Measurements from ENCODE around the gene SALL3.

SALL3 gene

DNA sequence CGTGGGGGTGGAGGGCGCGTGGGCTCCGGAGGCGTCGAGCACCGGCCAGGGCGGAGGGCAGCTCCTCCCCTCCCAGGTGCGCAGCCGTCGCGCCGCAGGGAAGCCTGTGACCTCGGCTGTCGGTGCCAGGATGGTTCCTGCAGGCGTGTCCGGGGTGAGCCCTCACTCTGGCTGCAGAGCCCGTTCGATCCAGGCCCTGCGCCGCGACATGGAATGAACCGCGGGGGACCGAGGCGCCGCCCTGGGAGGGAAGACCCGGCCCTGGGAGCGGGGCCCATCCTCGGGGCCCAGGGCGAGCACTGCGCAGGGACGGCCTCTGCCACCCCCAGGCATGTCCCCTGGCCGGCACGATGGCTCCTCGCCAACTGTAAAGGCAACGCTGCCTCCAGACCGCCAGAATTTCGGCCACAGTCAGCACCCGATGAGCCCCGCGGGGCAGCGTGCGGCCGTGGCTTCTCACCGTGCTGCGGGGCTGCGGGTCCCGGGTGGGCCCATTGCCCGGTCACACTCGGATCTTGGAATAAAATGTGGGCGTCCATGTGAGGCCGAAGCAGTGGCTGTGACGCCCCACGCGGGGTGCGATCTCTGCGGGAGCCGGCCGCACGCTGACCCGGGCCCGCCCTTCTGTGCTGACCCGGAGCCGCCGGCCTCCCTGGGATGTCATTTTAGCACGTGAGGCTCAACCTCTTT lies 26.6 kb downstream of the SALL3 start:
- DNase-seq: no peak

DNA sequence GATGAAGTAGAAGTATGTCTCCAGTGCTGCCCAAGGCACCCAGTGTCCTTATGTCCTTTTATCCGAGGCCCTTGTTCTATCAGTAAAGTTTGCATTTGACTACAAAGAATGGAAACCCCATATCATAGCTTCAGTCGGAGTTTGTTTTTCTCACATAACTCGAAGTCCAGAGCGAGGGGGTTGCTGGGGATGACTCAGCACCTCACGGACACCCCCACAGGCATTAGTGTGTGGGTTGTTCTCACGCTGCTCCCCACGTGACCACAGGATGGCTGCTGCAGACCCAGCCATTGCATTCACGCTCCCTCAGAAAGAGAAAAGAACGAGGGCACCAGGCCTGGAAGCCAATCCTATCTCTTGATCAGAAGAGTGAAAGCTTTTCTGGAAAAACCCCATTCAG lies 27.8 kb downstream of the SALL3 start:
- no peak for DNase-seq

DNA sequence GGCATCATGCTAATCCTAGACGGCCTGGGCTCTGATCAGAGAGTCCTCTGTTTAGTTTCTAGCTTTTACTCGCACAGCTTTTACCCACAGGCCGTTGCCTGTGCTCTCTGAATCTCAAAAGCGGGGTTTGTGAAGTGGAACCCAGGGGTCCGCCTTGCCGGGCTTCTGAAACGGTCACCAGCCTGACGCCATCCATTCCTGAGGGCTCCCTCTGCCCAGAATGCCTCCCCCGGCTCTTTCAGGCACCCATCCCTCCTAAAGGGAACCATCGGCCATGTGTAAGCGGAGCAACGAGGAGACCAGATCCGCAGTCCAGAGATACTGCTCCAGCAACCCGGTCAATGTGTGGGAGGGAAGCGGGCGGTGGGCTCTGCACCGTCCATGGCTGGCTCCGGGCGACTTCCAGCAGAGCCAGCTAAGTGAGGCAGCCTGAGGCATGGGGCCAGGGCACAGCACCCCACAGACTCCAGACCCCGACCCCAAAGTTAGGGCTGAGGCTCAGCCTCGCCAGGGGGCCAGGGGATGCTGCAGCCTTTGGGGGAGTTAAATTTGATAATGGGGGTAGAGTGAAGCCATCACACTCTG lies 28.8 kb downstream of the SALL3 start:
- DNase-seq: no peak

DNA sequence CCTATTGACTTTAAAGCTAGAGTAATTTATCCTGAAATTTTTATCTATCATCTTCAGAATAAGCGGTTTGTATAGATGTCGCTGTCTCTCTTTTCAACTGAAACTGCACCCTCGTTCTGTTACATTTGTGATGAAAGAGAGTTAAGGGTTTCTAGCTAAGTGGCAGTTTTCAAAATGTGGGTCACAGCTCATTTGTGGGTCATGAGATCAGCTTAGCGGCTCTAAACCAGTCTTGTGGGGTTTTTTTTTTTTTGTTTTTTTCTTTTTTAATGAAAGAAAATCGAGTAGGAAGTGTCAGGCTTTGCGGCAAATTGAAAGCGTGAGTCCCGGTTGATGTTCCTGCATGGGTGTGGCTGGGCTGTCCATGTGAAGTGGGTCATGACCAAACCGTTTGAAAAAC lies 31.2 kb downstream of the SALL3 start:
- DNase-seq: no peak

DNA sequence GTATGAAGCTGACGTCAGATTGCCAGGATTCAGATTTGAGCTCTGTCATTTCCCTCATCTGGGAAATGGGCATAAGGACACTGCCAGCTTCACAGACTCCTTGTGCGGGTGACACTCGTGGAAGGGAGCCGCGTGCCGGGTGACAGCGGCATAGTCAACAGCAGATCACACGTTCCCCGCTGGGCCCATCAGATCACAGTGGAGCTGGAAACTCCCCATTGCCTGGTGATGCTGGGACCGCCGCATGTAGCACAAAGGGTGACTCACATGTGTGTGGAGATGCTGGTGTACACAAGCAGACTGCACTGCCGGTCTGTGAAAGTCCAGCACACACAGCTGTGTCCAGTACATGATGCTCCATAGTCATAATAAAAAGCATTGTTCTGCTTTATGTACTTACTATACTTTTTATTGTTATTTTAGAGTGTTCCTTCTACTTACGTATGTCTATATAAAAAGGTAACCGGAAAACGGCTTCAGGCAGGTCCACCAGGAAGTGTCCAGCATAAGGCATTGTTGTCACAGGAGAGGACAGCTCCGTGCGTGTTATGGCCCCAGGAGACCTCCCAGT lies 31.8 kb downstream of the SALL3 start:
- no peak for DNase-seq

DNA sequence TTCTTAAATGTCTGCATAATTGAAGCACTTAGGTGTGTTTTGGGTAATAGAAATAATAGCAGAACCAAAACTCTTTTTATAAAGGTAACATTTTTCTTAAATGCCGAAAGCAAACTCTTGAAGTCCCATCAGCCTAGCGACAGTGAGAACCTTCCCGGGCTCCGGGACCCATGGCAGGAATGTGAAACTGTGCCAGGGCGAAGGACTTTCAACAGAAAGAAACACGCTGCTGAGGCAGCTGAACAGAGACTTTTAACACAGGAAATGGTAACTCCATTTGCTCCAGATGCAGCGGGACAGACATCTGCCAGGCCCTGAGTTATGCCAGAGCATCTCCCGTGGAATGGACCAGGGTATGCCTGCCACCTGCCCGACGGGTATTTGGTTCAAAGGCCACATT lies 34.3 kb downstream of the SALL3 start:
- no peak for DNase-seq

DNA sequence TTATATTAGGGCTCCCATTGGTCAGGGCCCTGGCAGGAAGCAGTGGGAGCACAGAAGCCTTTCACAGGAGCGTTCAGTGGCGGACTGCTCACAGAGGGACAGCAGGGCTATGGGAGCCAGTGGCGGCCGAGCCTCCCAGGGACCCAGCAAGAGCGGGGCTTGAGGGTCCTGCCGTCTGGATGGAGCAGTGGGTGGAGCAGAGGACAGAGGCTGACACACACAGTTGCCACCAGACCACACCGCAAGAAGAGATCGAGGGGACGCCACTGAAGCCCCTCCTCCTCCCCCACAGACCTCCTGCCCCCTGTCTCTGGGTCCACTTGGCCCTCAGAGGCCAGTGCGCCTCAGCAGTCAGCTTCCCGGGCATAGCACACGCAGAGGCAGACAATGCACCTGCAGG lies 39.3 kb downstream of the SALL3 start:
- DNase-seq: no peak

DNA sequence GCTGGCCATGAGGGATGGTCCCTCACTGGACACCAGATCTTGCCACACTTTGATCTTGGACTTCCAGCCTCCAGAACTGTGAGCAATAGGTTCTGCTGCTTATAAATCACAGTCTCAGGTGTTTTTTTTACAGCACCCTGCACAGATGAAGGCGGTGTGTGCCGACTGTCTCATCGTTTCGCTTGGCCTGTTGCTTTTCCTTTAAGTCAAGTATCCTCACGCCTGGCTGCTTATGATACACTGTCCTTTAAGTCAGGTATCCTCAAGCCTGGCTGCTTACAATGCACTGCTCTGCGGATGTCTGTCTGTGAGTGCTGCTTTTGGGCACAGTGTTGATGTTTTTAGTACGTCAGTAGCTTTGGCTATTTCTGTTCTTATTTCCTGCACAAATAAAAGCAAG lies 40.3 kb downstream of the SALL3 start:
- no peak for DNase-seq

DNA sequence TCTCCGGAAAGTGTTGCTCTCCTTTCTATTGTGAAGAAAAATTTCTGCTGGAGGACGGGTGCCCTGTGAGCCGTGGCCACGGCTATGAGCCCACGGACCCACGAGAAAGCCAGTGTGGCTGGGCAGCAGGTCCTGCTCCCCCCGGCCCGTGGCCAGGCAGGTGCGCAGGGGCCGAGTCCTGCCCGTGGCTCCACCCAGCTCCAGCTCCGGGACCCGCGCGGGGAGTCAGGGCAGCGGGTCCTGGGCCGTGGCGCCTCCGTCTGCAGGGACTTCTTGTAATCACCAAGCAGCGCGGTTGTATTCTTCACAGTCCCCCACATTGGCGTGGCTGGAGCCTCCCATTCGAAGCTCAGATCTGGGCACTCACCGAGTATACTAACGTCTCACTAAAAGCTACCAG lies 43.0 kb downstream of the SALL3 start:
- DNase-seq: no peak

DNA sequence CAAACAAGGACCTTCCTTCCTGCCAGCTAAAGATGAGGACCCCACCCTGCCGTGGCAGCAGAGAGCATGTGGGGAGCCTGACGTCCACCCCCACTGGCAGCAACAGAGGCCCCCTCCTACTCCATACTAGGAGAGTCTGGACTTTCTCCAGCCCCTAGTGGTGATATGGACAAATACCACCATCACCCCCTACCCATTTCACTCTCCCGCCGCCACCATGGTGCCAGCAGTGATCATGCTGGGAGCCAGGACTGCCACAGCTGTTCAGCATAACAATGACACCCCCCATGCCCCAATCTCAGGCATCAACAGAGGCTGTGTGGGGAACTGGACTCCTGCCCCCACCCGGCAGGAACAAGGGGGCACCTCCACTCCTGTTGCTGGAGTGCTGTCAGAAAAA lies 46.9 kb downstream of the SALL3 start:
- DNase-seq: no peak

DNA sequence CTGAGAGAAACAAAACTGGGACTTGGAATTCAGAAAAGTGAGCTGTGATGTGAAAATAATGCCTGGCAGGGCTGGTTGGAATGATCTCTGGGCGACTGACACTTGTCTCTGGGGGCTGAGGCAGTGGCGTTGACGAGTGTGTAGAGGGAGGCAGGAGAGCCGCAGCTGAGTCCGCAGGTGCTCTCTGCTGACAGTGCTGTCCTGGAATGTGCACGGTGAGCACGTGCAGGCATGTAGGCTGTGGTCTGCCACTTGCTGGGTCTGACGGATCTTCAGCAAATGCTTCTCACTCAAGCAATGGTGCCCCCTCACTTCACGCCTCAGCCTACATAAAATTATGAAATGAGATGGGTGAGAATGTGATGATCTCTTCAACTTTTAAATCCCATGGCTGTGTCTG lies 51.1 kb downstream of the SALL3 start:
- DNase-seq: no peak

DNA sequence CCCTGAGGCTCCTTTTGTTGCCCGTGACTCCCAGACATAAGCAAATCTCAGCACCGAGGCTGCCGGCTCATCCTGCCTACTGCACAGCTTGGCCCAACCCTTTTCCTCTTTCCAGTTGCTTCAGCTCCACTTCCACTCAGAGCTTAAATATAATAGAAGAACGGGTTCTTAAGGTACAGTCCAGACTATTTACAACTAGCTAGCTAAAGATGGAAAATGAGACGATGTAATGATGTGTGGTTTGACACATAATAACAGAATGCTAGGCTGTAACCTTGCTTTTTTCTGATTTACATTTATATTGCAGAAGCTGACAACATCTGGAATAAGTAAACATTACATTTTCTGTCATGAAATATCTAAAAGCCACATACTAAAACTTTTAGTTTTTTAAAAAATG lies 62.7 kb downstream of the SALL3 start:
- no peak for DNase-seq

DNA sequence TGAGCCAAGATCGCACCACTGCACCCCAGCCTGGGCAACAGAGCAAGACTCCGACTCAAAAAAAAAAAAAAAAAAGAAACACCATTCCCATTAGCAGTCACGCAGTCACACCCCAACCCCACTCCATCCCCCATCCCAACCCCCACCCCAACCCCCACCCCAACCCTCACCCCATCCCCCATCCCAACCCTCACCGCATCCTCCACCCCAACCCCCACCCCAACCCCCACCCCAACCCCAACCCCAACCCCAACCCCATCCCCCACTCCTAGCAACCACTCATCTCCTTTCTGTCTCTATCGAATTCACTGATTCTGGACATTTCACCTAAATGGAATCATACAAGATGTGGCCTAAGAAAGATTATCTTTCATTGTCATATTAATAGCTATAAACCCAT lies 63.7 kb downstream of the SALL3 start:
- DNase-seq: no peak

DNA sequence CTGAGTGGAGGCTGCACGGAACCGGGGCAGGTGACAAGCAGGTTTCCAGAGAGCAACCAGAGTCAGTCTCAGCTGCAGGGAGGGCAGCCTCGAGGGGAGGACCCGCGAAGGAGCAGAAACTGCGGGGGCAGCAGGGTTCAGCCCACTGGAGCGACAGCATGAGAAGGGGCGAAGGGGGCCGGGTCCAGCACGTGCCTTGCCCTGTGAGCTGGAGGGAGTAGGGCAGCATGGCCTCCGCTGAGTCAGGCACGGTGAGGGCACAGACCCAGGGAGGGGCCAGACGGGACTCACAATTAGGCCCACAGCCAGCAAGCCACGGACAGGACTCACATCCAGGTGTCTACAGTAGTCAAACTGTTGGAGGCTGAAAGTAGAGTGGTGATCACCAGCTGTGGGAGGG lies 66.9 kb downstream of the SALL3 start:
- no peak for DNase-seq

DNA sequence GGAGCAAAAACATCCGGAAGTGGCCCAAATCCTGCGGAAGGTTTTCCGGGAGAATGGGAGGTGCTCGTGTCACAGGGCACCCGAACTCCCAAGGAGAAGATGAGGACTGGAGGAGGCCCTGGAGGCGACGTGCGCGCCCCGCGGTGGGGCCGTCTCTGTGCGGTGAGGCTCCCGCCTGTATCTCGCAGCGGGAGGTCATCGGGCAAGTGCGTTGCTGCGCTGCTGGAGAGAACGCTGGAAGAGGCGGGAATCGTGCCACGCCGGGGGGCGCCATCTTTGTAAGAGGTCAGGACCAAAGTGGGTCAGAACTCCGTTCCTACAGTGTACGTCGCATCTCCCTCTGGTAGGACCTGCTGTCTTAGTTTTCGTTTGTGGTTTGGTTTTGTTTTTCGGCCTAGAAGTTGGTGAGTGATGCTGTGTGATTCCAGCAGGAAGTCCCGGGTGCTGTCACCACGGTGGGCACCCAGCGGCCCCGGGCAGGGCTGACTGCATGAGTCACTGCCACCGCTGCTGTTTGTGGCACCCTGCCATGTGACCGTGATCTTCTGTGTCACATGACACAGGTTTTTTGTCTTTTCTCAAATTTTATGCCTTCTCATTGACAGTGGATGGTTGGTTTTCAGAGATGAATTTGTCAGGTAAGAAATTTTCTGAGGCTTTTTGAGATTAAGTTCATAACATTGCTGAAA lies 68.1 kb downstream of the SALL3 start:
- no peak for DNase-seq

DNA sequence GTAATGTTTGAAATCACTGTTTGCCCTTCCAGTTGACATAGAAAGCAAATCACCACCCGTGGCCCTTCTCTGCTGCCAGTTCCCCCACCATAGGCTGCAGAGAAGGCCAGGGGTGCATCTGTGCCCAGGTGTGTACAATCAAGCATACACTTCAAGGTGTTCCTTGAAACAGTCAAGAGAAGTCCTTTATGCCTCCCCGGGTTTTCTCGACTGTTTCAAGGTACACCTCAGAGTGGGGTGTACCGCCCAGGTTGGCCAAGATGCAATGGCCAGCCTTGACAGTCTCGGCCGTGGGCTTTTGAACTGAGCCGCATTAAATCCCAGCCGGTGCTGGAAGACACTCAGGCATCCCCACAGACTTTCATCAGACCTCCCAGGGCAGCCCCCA lies 68.6 kb downstream of the SALL3 start:
- DNase-seq: no peak

DNA sequence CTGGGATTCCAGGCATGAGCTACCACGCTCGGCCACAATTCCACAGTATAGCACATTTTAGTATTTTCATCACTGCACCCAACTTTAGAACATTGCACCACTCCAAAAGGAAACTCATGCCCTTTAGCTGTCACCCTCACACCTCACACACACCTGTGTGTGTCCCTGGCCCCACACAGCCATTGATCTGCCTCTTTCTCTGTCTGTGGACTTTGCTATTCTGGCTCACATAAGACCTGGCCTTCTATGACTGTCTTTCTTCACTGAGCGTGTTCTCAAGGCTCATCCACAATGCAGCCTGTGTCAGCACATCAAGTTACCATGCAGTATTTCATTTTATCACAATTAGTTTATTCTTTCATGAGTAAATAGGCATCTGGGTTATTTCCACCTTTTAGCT lies 69.9 kb downstream of the SALL3 start:
- no peak for DNase-seq
